ENCODE data around the gene ZSWIM9. TPM values are rescaled to one million over a fixed set of nuclear protein-coding genes. Genes with fewer than 3 reads are reported as not detected.

The ZSWIM9 gene
- polyA plus RNA-seq, 1 donor from 2014 or later: 2.6 TPM

DNA sequence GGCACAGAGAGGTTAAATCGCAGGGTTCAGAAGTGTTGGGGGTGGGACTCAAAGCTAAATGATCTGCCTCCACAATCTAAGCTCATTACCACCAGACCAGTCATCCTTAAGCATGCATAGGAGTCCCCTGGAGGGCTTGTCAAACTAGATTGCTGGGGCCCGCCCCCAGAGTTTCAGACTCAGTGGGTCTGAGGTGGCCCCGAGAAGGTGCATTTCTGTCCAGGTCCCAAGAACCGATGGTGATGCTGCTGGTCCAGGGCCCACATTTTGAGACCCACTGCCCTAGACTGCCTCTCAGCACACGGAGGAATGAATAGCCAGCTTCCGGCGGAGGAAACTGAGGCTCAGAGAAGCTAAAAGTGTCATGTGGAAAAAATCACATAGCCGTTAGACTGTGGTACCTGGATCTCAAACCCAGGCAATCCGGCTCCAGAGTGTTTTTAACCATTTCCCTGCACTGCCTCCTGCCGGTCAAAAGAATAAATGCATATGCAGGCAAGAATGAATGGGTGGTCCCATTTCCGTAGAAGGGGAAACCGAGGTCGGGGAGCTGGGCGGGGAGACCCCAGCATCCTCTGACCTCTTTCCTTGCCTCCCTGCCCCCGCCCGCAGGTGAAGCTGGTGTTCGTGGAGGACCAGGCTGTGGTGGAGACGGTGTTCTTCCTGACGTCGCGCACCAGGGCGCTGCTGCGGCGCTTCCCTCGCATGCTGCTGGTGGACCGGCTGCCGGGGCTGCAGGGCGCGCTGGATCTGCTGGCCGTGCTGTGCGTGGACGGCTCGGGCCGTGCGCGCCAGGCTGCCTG, 23.8 kb downstream of the ZSWIM9 start:
- Histone ChIP-seq H3K36me3 (ENCODE audit: insufficient read depth, low read length) (no peaks in the 10 kb centered on the region), H3K4me3 (ENCODE audit: low read length) (no peak overlapping the region), H3F3A (ENCODE audit: insufficient read depth, low read length, poor library complexity, severe bottlenecking) (no peaks in the 10 kb centered on the region), H3K9me2 (ENCODE audit: insufficient read depth, low read length) (no peaks in the 10 kb centered on the region), H3K27ac (ENCODE audit: low read length) (no peak overlapping the region), H3K9ac (ENCODE audit: low read length) (no peak overlapping the region), H3K9me3 (ENCODE audit: low read length) (no peaks in the 10 kb centered on the region), H3K79me2 (replicated peaks; ENCODE audit: insufficient read depth, low read length) (no peaks in the 10 kb centered on the region), H2AFZ (ENCODE audit: low read depth, low read length) (no peak overlapping the region), H3K4me2 (ENCODE audit: low read length) (no peak overlapping the region), H4K20me1 (ENCODE audit: insufficient read depth) (no peaks in the 10 kb centered on the region), H3K27me3 (ENCODE audit: insufficient read depth, low read depth, low read length) (no peaks in the 10 kb centered on the region)
- no peak for TF ChIP-seq MXI1 (conservative IDR thresholded peaks at IDR 0.05; ENCODE audit: poor library complexity, severe bottlenecking)
- no peak for TF ChIP-seq EP300 (conservative IDR thresholded peaks at IDR 0.05; ENCODE audit: poor library complexity, severe bottlenecking)
- TF ChIP-seq CTCF (IDR thresholded peaks at IDR 0.05; ENCODE audit: poor library complexity, severe bottlenecking): peak; percentile 27
- no peak for TF ChIP-seq POLR2AphosphoS5 (IDR thresholded peaks at IDR 0.05)
- no peak for TF ChIP-seq EZH2 (IDR thresholded peaks at IDR 0.05; ENCODE audit: borderline replicate concordance, insufficient read depth, low read length, poor library complexity, severe bottlenecking)
- TF ChIP-seq RAD21 (conservative IDR thresholded peaks at IDR 0.05): no peak
- no peak for TF ChIP-seq TAF1 (IDR thresholded peaks at IDR 0.05; ENCODE audit: low read depth)
- TF ChIP-seq, protein P1, sequence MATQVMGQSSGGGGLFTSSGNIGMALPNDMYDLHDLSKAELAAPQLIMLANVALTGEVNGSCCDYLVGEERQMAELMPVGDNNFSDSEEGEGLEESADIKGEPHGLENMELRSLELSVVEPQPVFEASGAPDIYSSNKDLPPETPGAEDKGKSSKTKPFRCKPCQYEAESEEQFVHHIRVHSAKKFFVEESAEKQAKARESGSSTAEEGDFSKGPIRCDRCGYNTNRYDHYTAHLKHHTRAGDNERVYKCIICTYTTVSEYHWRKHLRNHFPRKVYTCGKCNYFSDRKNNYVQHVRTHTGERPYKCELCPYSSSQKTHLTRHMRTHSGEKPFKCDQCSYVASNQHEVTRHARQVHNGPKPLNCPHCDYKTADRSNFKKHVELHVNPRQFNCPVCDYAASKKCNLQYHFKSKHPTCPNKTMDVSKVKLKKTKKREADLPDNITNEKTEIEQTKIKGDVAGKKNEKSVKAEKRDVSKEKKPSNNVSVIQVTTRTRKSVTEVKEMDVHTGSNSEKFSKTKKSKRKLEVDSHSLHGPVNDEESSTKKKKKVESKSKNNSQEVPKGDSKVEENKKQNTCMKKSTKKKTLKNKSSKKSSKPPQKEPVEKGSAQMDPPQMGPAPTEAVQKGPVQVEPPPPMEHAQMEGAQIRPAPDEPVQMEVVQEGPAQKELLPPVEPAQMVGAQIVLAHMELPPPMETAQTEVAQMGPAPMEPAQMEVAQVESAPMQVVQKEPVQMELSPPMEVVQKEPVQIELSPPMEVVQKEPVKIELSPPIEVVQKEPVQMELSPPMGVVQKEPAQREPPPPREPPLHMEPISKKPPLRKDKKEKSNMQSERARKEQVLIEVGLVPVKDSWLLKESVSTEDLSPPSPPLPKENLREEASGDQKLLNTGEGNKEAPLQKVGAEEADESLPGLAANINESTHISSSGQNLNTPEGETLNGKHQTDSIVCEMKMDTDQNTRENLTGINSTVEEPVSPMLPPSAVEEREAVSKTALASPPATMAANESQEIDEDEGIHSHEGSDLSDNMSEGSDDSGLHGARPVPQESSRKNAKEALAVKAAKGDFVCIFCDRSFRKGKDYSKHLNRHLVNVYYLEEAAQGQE (IDR thresholded peaks at IDR 0.05; ENCODE audit: borderline replicate concordance): no peak

GRCh38 chr19:48194844-48195830, 24.7 kb downstream of the ZSWIM9 start:
- Histone ChIP-seq H4K20me1 (ENCODE audit: insufficient read depth) (no peaks in the 10 kb centered on the region), H3K9me3 (ENCODE audit: low read length) (no peaks in the 10 kb centered on the region), H3K36me3 (ENCODE audit: insufficient read depth, low read length) (no peaks in the 10 kb centered on the region), H2AFZ (ENCODE audit: low read depth, low read length) (no peak overlapping the region), H3K27me3 (ENCODE audit: insufficient read depth, low read depth, low read length) (no peaks in the 10 kb centered on the region), H3K4me3 (ENCODE audit: low read length) (no peak overlapping the region), H3F3A (ENCODE audit: insufficient read depth, low read length, poor library complexity, severe bottlenecking) (no peaks in the 10 kb centered on the region), H3K9ac (ENCODE audit: low read length) (no peak overlapping the region), H3K9me2 (ENCODE audit: insufficient read depth, low read length) (no peaks in the 10 kb centered on the region), H3K4me2 (ENCODE audit: low read length) (no peak overlapping the region), H3K79me2 (replicated peaks; ENCODE audit: insufficient read depth, low read length) (no peaks in the 10 kb centered on the region), H3K27ac (ENCODE audit: low read length) (no peak overlapping the region)
- TF ChIP-seq RAD21 (conservative IDR thresholded peaks at IDR 0.05): no peak
- no peak for TF ChIP-seq EZH2 (IDR thresholded peaks at IDR 0.05; ENCODE audit: borderline replicate concordance, insufficient read depth, low read length, poor library complexity, severe bottlenecking)
- no peak for TF ChIP-seq CTCF (IDR thresholded peaks at IDR 0.05; ENCODE audit: poor library complexity, severe bottlenecking)
- TF ChIP-seq EP300 (conservative IDR thresholded peaks at IDR 0.05; ENCODE audit: poor library complexity, severe bottlenecking): no peak
- TF ChIP-seq, protein P1 (IDR thresholded peaks at IDR 0.05; ENCODE audit: borderline replicate concordance): no peak
- no peak for TF ChIP-seq POLR2AphosphoS5 (IDR thresholded peaks at IDR 0.05)
- TF ChIP-seq SMC3 (conservative IDR thresholded peaks at IDR 0.05; ENCODE audit: poor library complexity): no peak
- no peak for TF ChIP-seq MXI1 (conservative IDR thresholded peaks at IDR 0.05; ENCODE audit: poor library complexity, severe bottlenecking)
- TF ChIP-seq TAF1 (IDR thresholded peaks at IDR 0.05; ENCODE audit: low read depth): no peak
